Midbrain (tissue), 1 donor: ENCODE results near the gene CHST8.
"Not testable (repeated sequence)": the region's sequence is repeated elsewhere in the genome, so short reads cannot be mapped to it uniquely, and the experiment has no call there.

Source experiments
- DNase-seq: peaks from one replicate; lab custom pipeline; 2025; lab: John Stamatoyannopoulos, UW

Gene CHST8

DNA sequence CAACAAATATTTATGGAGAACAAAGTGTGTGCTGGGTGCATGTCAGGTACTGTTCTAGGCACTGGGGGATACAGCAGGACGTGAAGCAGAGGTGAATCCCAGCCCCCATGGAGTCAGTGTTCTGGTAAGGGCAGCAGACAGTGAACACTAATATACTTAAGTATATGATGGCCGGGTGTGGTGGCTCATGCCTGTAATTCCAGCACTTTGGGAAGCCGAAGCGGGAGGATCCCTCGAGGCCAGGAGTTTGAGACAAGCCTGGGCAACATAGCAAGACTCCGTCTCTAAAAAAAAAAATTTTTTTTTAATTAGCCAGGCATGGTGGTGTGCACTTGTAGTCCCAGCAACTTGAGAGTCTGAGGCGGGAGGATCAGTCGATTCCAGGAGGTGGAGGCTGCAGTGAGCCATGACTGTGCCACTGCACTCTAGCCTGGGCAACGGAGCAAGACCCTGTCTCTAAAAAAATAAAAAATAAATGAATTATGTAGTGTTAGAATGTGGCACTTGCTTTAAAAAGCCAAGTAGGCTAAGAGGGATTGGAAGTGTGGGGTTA is 22.6 kb downstream of the CHST8 start:
- no peak for DNase-seq

DNA sequence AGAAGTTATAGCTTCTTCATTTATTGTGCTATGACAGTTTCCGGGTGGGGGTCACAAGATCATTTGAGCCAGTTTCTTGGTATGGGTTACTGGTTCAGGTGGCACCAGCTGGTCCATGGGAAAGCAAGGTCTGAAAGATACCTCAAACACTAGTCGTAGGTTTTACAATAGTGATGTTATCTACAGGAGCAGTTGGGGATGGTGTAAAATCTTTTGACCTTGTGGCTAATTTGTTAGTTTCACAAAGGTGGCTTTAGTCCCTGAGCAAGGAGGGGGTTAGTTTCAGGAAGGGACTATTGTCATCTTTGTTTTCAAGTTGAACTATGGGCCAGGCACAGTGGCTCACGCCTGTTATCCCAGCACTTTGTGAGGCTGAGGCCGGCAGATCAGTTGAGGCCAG is 24.6 kb downstream of the CHST8 start:
- DNase-seq, result no peak

DNA sequence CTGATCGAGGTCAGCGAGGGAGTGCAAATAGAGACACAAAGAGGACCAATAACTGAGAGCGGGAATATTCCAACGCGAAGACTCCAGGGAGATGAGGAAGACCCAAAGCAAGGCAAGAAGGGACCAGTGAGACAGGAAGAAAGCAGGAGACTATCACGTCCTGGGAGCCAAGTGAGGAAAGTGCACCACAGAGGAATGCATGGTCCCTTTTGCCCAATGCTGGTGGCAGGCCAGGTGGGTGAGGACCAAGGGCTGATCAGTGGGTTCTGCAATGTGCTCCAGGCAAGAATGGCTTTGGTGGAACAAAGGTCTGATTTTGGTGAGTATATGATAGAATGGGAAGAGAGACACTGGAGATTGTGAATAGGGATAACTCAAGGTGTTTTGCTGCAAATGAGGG is 25.4 kb downstream of the CHST8 start:
- no peak for DNase-seq

- no peak for DNase-seq
These were observed 28.0 kb downstream of the CHST8 start for GRCh38 chr19:33649627-33650305.

GRCh38 chr19:33653684-33654083 is 31.9 kb downstream of the CHST8 start:
- DNase-seq, result no peak

DNA sequence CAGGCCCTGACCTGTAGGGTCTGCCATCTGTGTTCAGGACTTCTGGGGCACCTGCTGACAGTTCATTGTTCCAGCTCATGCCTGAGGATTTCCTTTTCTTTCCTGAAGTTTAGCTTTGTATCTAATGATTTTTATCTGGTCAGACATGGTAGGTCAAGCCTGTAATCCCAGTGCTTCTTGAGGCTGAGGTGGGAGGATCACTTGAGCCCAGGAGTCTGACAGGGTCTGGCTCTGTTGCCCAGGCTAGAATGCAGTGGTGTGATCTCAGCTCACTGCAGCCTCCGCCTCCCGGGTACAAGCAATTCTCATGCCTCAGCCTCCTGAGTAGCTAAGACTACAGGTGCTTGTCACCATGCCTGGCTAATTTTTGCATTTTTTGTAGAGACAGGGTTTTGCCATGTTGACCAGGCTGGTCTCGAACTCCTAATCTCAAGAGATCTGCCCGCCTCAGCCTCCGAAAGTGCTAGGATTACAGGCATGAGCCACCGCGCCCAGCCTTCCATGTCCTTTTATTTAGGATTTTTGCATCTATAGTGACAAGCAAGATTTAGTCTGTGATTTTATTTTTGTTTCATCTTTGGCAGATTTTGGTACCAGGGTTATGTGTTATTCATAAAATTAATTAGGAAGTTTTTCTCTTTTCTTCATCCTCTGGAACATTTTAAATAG is 33.2 kb downstream of the CHST8 start:
- no peak for DNase-seq

- no peak for DNase-seq
These were observed 38.1 kb downstream of the CHST8 start for GRCh38 chr19:33659835-33660234.

- DNase-seq, result no peak
These were observed 38.8 kb downstream of the CHST8 start for GRCh38 chr19:33660410-33661124.

DNA sequence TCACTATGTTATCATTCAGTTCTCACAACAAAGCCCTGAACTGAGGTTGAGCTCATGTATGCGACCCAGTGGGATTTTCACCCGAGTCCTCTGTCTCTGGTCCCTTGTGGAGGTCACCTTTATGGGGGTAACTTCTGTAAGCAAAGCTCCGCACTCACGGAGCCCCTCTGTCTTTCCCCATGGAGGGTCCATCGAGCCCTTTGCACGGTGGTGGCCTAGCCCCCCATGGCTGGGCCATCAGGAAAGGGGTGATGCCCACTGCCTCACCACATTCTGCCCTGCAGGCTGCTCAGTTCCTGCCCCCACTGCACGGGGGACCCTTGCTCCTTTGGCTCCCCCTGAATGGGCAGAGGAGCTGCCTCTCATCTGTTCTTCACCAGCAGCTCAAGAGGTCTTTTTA is 39.6 kb downstream of the CHST8 start:
- DNase-seq, result no peak

DNA sequence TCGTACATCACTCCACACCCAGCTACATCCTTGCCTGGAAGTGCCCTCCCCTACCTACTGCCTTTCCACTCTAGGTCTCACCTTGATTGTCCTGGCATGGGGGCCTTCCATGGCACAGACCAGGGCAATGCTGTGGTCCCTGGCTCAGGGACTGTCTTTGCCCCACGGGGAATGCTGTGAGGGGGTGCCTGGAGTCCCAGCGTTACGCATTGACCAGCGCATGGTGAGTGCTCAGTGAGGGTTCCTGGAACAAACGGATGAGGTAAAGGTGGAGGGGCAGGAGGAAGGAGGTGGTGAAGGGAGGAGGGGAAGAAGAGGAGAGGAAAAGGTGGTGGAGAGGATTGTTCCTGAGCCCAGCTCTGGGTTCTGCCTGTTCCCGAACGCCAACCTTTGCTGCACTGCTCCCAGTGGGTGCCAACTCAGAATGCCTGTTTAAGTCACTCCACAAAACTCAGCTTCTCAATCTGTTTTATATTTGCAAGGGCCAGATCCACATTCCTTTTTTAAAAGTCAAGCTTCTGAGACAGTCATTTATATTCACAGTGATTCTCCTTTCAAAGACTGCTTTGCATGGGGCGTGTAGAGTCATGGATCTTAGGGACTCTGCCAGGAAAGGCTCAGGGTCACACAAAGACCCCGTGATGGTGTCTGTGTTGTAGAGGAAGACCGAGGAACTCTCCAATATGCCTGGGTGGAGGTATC is 40.8 kb downstream of the CHST8 start:
- no peak for DNase-seq

DNA sequence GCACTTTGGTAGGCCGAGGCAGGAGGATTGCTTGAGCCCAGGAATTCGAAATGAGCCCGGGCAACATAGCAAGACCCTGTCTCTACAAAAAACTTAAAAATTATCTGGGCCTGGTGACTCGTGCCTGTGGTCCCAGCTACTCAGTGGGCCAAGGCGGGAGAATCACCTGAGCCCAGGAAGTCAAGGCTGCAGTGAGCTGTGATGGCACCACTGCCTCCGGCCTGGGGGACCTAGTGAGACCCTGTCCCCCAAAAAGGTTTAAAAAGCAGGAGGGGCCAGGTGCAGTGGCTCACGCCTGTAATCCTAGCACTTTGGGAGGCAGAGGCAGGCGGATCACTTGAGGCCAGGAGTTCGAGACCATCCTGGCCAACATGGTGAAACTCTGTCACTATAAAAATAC is 41.6 kb downstream of the CHST8 start:
- DNase-seq, result not testable (repeated sequence)

DNA sequence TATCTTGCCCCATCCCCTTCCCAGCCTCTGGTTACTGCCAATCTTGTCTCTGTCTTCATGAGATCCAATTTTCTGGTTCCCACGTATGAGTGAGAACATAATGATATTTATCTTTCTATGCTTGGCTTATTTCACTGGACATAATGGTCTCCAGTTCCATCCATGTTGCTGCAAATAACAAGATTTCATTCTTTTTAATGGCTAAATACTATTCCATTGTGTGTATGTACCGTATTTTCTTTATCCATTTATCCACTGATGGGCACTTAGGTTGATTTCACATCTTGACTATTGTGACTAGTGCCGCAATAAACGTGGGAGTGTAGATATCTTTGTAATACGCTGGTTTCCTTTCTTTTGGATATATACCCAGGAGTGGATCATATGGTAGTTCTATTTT is 43.0 kb downstream of the CHST8 start:
- no peak for DNase-seq

- DNase-seq, result no peak
These were observed 44.2 kb downstream of the CHST8 start for GRCh38 chr19:33665776-33666595.

- DNase-seq, result no peak
These were observed 45.4 kb downstream of the CHST8 start for GRCh38 chr19:33667141-33667650.

DNA sequence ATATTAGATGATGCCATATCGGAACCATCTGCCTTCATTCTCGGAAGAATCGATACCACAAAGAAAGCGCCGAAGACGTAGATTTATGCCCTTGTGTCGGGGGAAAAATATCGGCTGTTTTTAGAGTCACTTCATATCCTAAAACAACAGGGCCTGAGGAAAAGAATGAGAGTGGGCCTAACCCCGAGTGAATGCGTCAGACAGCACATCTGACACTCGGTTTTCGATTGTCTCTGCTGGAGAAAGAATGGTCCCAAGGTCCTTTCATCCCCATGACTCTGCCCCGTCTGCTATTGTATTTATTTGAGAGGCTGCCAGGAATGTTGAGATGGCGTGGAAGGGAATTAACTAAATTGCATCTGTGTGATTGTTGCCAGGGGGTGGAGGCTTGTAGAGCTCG is 46.1 kb downstream of the CHST8 start:
- no peak for DNase-seq

DNA sequence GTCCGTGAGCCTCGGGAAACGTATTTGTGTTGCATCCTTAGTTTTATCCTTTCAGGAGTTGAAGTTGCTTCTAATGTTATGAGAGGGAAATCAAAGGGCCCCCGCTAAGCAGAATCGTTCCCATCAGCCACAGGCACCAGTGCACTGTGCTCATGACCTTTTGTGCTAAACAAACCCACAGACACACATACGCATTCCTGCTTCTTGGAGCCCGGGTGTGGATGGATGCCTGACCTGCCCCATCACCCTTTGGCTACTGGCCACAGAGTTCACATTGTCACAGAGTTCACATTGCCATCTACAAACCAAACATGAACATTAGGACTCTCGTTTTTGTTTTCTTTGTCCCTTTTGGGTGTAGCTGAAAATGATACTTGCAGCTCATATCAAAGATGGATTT is 47.2 kb downstream of the CHST8 start:
- no peak for DNase-seq

DNA sequence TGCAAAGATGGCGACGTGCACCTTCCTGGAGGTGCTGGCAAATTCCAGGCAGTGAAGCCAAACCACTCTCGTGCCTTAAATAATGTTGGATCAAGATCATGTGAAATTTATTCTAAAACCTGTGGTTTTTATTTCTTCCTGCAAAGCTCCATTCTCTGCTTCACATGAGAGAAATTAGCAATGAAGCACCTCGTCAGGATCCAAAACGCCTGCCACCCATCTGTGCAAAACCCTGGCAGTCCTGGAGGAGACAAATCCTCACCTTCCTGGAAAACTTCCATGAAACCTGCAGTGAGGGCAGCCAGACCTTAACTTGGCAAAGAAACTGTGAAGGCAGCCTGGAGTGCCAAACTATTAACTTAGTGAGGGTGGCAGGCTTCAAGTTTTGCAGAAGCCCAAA is 47.6 kb downstream of the CHST8 start:
- no peak for DNase-seq

DNA sequence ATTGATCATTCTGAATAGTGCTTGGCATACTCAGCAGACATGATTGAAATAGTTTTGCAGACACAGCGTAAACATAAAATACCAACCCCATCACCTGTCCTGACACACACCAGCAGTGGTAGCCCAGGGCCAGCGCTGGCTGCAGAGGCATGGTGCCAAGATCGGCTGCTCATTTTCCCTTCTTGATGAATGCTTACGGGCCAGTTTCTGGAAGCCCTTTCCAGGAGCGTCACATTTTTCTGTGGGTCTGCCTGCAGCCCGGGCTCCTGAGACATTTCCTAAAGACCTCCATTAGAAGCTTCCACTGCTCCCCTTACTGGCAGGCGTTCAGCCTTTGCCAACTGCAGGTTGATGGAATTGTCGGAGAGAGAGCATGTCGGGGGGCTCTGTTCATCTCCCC is 48.6 kb downstream of the CHST8 start:
- DNase-seq, result no peak

DNA sequence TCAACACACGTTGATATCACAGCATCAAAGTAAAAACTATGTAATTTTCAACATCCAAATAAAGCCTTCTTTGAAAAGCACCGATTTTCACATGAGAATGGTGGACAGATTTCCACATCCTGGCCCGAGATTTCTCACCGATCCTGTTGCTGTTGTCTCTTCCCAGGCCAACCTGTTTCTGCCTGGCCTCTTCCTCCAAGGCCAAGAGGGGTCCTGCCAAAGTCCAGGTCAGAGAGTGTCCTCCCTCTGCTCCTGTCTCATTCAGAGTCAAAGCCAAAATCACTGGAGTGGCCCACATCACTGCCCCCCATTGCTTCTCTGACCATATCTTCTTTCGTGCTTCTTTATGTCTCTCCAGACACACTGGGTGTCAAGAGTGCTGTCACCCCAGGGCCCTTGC is 49.5 kb downstream of the CHST8 start:
- no peak for DNase-seq

- DNase-seq, result no peak
These were observed 51.6 kb downstream of the CHST8 start for GRCh38 chr19:33673258-33673875.
